ENCODE measurements around the gene SYT2.

The SYT2 gene

GRCh38 chr1:202605515-202605914 lies 104.7 kb downstream of the SYT2 start:
- no peak for TF ChIP-seq EP300 (IDR thresholded peaks at IDR 0.05; ENCODE audit: borderline replicate concordance)
- no peak for TF ChIP-seq FOXM1 (IDR thresholded peaks at IDR 0.05; ENCODE audit: borderline replicate concordance, low read depth)
- TF ChIP-seq CEBPB (IDR thresholded peaks at IDR 0.05), result no peak
- TF ChIP-seq YY1 (IDR thresholded peaks at IDR 0.05; ENCODE audit: low read depth), result no peak

GRCh38 chr1:202603435-202603834 lies 106.8 kb downstream of the SYT2 start:
- TF ChIP-seq RAD21 (IDR thresholded peaks at IDR 0.05; ENCODE audit: low read depth) (no peak), ZBTB7A (IDR thresholded peaks at IDR 0.05; ENCODE audit: low read depth) (no peak), YY1 (IDR thresholded peaks at IDR 0.05; ENCODE audit: low read depth) (no peak), TAF1 (IDR thresholded peaks at IDR 0.05; ENCODE audit: low read depth) (no peak), EGR1 (IDR thresholded peaks at IDR 0.05) (no peak), CEBPB (IDR thresholded peaks at IDR 0.05) (no peak), EP300 (IDR thresholded peaks at IDR 0.05; ENCODE audit: borderline replicate concordance) (no peak), CREB1 (IDR thresholded peaks at IDR 0.05; ENCODE audit: low read depth) (no peak), REST (IDR thresholded peaks at IDR 0.05; ENCODE audit: low read depth) (no peak), TEAD4 (IDR thresholded peaks at IDR 0.05) (no peak), FOXM1 (IDR thresholded peaks at IDR 0.05; ENCODE audit: borderline replicate concordance, low read depth) (no peak), NFIC (IDR thresholded peaks at IDR 0.05) (no peak), TCF12 (IDR thresholded peaks at IDR 0.05; ENCODE audit: low read depth) (no peak)
- TF ChIP-seq, protein P1, sequence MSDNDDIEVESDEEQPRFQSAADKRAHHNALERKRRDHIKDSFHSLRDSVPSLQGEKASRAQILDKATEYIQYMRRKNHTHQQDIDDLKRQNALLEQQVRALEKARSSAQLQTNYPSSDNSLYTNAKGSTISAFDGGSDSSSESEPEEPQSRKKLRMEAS (IDR thresholded peaks at IDR 0.05), result no peak
- TF ChIP-seq, protein P2, sequence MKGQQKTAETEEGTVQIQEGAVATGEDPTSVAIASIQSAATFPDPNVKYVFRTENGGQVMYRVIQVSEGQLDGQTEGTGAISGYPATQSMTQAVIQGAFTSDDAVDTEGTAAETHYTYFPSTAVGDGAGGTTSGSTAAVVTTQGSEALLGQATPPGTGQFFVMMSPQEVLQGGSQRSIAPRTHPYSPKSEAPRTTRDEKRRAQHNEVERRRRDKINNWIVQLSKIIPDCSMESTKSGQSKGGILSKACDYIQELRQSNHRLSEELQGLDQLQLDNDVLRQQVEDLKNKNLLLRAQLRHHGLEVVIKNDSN (IDR thresholded peaks at IDR 0.05), result no peak

DNA sequence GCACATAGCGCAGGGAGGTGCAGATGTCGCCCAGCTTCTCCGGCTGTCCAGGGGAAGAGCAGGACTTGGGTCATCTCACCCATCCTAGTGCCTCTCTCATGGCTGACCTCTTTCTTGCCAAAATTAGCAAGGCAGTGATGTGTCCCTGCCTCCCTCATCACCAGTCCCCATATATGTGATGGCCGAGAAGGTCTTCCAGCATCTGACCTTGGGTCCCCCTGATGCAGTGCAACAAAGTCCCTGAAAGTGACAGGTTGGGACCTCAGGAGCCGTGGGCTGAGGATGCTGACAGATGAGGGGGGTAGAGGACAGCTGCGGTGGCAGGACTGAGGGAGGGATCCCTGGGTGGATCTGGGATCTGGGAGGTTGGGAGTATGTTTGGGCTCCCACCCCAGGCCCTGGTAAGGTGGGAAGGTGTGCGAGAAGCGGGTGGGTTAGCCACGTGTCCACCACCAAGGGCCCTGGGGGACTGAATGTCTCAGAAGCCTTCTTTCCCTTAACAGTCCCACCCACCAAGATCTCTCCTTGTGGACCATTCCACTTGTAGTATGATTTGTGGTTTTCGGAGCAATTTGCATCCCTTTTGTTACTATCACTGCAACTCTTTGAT lies 109.7 kb downstream of the SYT2 start:
- no peak for TF ChIP-seq TCF12 (IDR thresholded peaks at IDR 0.05; ENCODE audit: low read depth)
- TF ChIP-seq TEAD4 (IDR thresholded peaks at IDR 0.05), result no peak
- TF ChIP-seq, protein P2 (IDR thresholded peaks at IDR 0.05), result no peak
- no peak for TF ChIP-seq ZBTB7A (IDR thresholded peaks at IDR 0.05; ENCODE audit: low read depth)
- no peak for TF ChIP-seq YY1 (IDR thresholded peaks at IDR 0.05; ENCODE audit: low read depth)
- no peak for TF ChIP-seq RAD21 (IDR thresholded peaks at IDR 0.05; ENCODE audit: low read depth)
- no peak for TF ChIP-seq FOXM1 (IDR thresholded peaks at IDR 0.05; ENCODE audit: borderline replicate concordance, low read depth)
- TF ChIP-seq CREB1 (IDR thresholded peaks at IDR 0.05; ENCODE audit: low read depth), result no peak
- TF ChIP-seq, protein P1 (IDR thresholded peaks at IDR 0.05), result no peak
- TF ChIP-seq REST (IDR thresholded peaks at IDR 0.05; ENCODE audit: low read depth), result no peak
- no peak for TF ChIP-seq NFIC (IDR thresholded peaks at IDR 0.05)
- TF ChIP-seq EGR1 (IDR thresholded peaks at IDR 0.05), result no peak
- no peak for TF ChIP-seq EP300 (IDR thresholded peaks at IDR 0.05; ENCODE audit: borderline replicate concordance)
- TF ChIP-seq TAF1 (IDR thresholded peaks at IDR 0.05; ENCODE audit: low read depth), result no peak
- TF ChIP-seq CEBPB (IDR thresholded peaks at IDR 0.05), result no peak

GRCh38 chr1:202599669-202600431 lies 110.4 kb downstream of the SYT2 start:
- TF ChIP-seq, protein P1 (IDR thresholded peaks at IDR 0.05), result no peak
- no peak for TF ChIP-seq CEBPB (IDR thresholded peaks at IDR 0.05)
- no peak for TF ChIP-seq CREB1 (IDR thresholded peaks at IDR 0.05; ENCODE audit: low read depth)
- TF ChIP-seq RAD21 (IDR thresholded peaks at IDR 0.05; ENCODE audit: low read depth), result peak; percentile 99
- TF ChIP-seq TAF1 (IDR thresholded peaks at IDR 0.05; ENCODE audit: low read depth), result no peak
- TF ChIP-seq TEAD4 (IDR thresholded peaks at IDR 0.05), result no peak
- TF ChIP-seq EGR1 (IDR thresholded peaks at IDR 0.05), result peak; percentile 76
- no peak for TF ChIP-seq ZBTB7A (IDR thresholded peaks at IDR 0.05; ENCODE audit: low read depth)
- no peak for TF ChIP-seq YY1 (IDR thresholded peaks at IDR 0.05; ENCODE audit: low read depth)
- TF ChIP-seq, protein P2 (IDR thresholded peaks at IDR 0.05), result no peak
- no peak for TF ChIP-seq TCF12 (IDR thresholded peaks at IDR 0.05; ENCODE audit: low read depth)
- no peak for TF ChIP-seq NFIC (IDR thresholded peaks at IDR 0.05)
